HG03457 (cell line): ENCODE measurements around the gene PRUNE1.

Experiments used
- ATAC-seq: cut with Tn5 transposase; IDR thresholded peaks from one replicate; pipeline ENCODE4 v1.9.1; 2021; ENCODE audit warnings: moderate number of reproducible peaks; ENCODE audit not compliant: unreplicated experiment

Gene PRUNE1

GRCh38 chr1:150976879-150977694, 31.2 kb upstream of the PRUNE1 start:
- ATAC-seq: no peak

GRCh38 chr1:150979092-150980056, 28.9 kb upstream of the PRUNE1 start:
- no peak for ATAC-seq

GRCh38 chr1:150981177-150981804, 27.0 kb upstream of the PRUNE1 start:
- no peak for ATAC-seq

GRCh38 chr1:150981805-150982712, 26.2 kb upstream of the PRUNE1 start, which contains the start of gene ANXA9:
ANXA9 (plus strand) TSS chr1:150982292; CDS start chr1:150983106, 814 bp downstream.
- ATAC-seq: no peak

- no peak for ATAC-seq
Observed at GRCh38 chr1:150985179-150985825, 22.9 kb upstream of the PRUNE1 start.

GRCh38 chr1:150987924-150988323, 20.3 kb upstream of the PRUNE1 start:
- no peak for ATAC-seq

- ATAC-seq: no peak
Observed at GRCh38 chr1:150992626-150993025, 15.6 kb upstream of the PRUNE1 start.

- ATAC-seq: no peak
Observed at GRCh38 chr1:150994248-150994647, 14.0 kb upstream of the PRUNE1 start.

- ATAC-seq: no peak
Observed at GRCh38 chr1:150995460-150995859, 12.8 kb upstream of the PRUNE1 start.

GRCh38 chr1:150995896-150996295, 12.4 kb upstream of the PRUNE1 start:
- no peak for ATAC-seq

GRCh38 chr1:150997126-150997872, 10.9 kb upstream of the PRUNE1 start:
- ATAC-seq: no peak

- ATAC-seq: no peak
Observed at GRCh38 chr1:150997949-150998348, 10.3 kb upstream of the PRUNE1 start.

GRCh38 chr1:150999051-150999674, 9.1 kb upstream of the PRUNE1 start:
- ATAC-seq: no peak

GRCh38 chr1:150999926-151000325, 8.3 kb upstream of the PRUNE1 start:
- no peak for ATAC-seq

- no peak for ATAC-seq
Observed at GRCh38 chr1:151000408-151000807, 7.8 kb upstream of the PRUNE1 start.

- no peak for ATAC-seq
Observed at GRCh38 chr1:151001602-151002001, 6.6 kb upstream of the PRUNE1 start.

- no peak for ATAC-seq
Observed at GRCh38 chr1:151002051-151002450, 6.2 kb upstream of the PRUNE1 start.

GRCh38 chr1:151002611-151003010, 5.6 kb upstream of the PRUNE1 start:
- ATAC-seq: no peak

GRCh38 chr1:151003180-151003579, 5.1 kb upstream of the PRUNE1 start:
- ATAC-seq: no peak
